Measurements from ENCODE around the gene NFKBIE. TPM values are rescaled to one million over a fixed set of nuclear protein-coding genes. Genes with fewer than 3 reads are reported as not detected.

The NFKBIE gene
- total RNA-seq, 6 donors from 2014 or later, result 7.8 to 27.0 (median 13.6) TPM

- 46% methylated on average over 2 of the region's 2 CpGs for WGBS, 2 donors
- ATAC-seq (ENCODE audit: low FRiP score in 2 of 2), result peak in 1 of 2 donors; percentile 41
- TF ChIP-seq POLR2AphosphoS5 (IDR thresholded peaks at IDR 0.05), result no peak
- TF ChIP-seq POLR2A (IDR thresholded peaks at IDR 0.05), result no peak
- TF ChIP-seq EP300 (IDR thresholded peaks at IDR 0.05), result no peak
- TF ChIP-seq CTCF (IDR thresholded peaks at IDR 0.05), result no peak
- no peaks in the 10 kb centered on the region for H3K9me3 ChIP-seq
- H3K27me3 ChIP-seq, result no peaks in the 10 kb centered on the region
- DNase-seq, result no peak
- H3K36me3 ChIP-seq, result no peaks in the 10 kb centered on the region
- H3K4me1 ChIP-seq, result no peaks in the 10 kb centered on the region
- H3K27ac ChIP-seq, result no peak overlapping the region
- H3K4me3 ChIP-seq, result no peak overlapping the region
These were observed 18.8 kb upstream of the NFKBIE start for GRCh38 chr6:44284121-44284520.

- H3K36me3 ChIP-seq, result no peaks in the 10 kb centered on the region
- no peaks in the 10 kb centered on the region for H3K9me3 ChIP-seq
- TF ChIP-seq POLR2AphosphoS5 (IDR thresholded peaks at IDR 0.05), result no peak
- no peak for TF ChIP-seq EP300 (IDR thresholded peaks at IDR 0.05)
- WGBS, 2 donors, result 61 to 62% methylated on average over 8 to 9 of the region's 9 CpGs
- H3K27me3 ChIP-seq, result peaks cover 0 to 20% (median 10%) of the 10 kb centered on the region in 4 donors
- H3K27ac ChIP-seq, result no peak overlapping the region
- no peak for DNase-seq
- H3K4me1 ChIP-seq, result peaks cover 9 to 11% (median 10%) of the 10 kb centered on the region in 4 donors
- ATAC-seq (ENCODE audit: low FRiP score in 2 of 2), result no peak
- no peak overlapping the region for H3K4me3 ChIP-seq
These were observed 13.7 kb upstream of the NFKBIE start for GRCh38 chr6:44278774-44279697.

- DNase-seq (no peak), ATAC-seq (ENCODE audit: low FRiP score in 2 of 2) (no peak)
- no peaks in the 10 kb centered on the region for H3K9me3 ChIP-seq
- H3K4me3 ChIP-seq, result no peak overlapping the region
- peaks cover 9 to 11% (median 10%) of the 10 kb centered on the region in 4 donors for H3K4me1 ChIP-seq
- no peak overlapping the region for H3K27ac ChIP-seq
- WGBS, 2 donors, result 50 to 66% methylated on average over 3 of the region's 3 CpGs
- TF ChIP-seq POLR2A (IDR thresholded peaks at IDR 0.05), result no peak
- no peak for TF ChIP-seq CTCF (IDR thresholded peaks at IDR 0.05)
- no peak for TF ChIP-seq EP300 (IDR thresholded peaks at IDR 0.05)
- TF ChIP-seq POLR2AphosphoS5 (IDR thresholded peaks at IDR 0.05), result no peak
- no peaks in the 10 kb centered on the region for H3K36me3 ChIP-seq
- peaks cover 0 to 23% (median 10%) of the 10 kb centered on the region in 4 donors for H3K27me3 ChIP-seq
These were observed 13.0 kb upstream of the NFKBIE start for GRCh38 chr6:44278315-44278714.

GRCh38 chr6:44277763-44278162 is 12.4 kb upstream of the NFKBIE start:
- ATAC-seq (ENCODE audit: low FRiP score in 2 of 2) (no peak), DNase-seq (peak in 1 of 2 donors; percentile 25)
- H3K36me3 ChIP-seq, result no peaks in the 10 kb centered on the region
- H3K4me1 ChIP-seq, result peaks cover 9 to 11% (median 10%) of the 10 kb centered on the region in 4 donors
- peaks cover 0 to 26% (median 11%) of the 10 kb centered on the region in 4 donors for H3K27me3 ChIP-seq
- no peak overlapping the region for H3K27ac ChIP-seq
- 80 to 84% methylated on average over 7 of the region's 7 CpGs for WGBS, 2 donors
- TF ChIP-seq EP300 (IDR thresholded peaks at IDR 0.05), result no peak
- TF ChIP-seq POLR2A (IDR thresholded peaks at IDR 0.05), result no peak
- TF ChIP-seq POLR2AphosphoS5 (IDR thresholded peaks at IDR 0.05), result no peak
- no peak for TF ChIP-seq CTCF (IDR thresholded peaks at IDR 0.05)
- H3K4me3 ChIP-seq, result no peak overlapping the region
- no peaks in the 10 kb centered on the region for H3K9me3 ChIP-seq

GRCh38 chr6:44276667-44277640 is 11.6 kb upstream of the NFKBIE start:
- no peak overlapping the region for H3K4me3 ChIP-seq
- ATAC-seq (ENCODE audit: low FRiP score in 2 of 2), result no peak
- H3K4me1 ChIP-seq, result peaks cover 9 to 11% (median 10%) of the 10 kb centered on the region in 4 donors
- TF ChIP-seq EP300 (IDR thresholded peaks at IDR 0.05) (no peak), CTCF (IDR thresholded peaks at IDR 0.05) (no peak), POLR2A (IDR thresholded peaks at IDR 0.05) (no peak), POLR2AphosphoS5 (IDR thresholded peaks at IDR 0.05) (no peak)
- H3K9me3 ChIP-seq, result no peaks in the 10 kb centered on the region
- DNase-seq, result no peak
- H3K27me3 ChIP-seq, result peaks cover 0 to 31% (median 15%) of the 10 kb centered on the region in 4 donors
- WGBS, 2 donors, result 79 to 82% methylated on average over 21 to 23 of the region's 23 CpGs
- H3K27ac ChIP-seq, result no peak overlapping the region
- no peaks in the 10 kb centered on the region for H3K36me3 ChIP-seq

Data from upper lobe of left lung (tissue), 6 donors.